Measurements from ENCODE around the gene PDE1C.

Gene PDE1C

GRCh38 chr7:31986878-31987518 is 83.2 kb downstream of the PDE1C start:
- DNase-seq, result no peak

GRCh38 chr7:31982962-31983361 is 87.2 kb downstream of the PDE1C start:
- DNase-seq, result no peak

- DNase-seq, result no peak
These were observed 88.3 kb downstream of the PDE1C start for GRCh38 chr7:31981874-31982390.

GRCh38 chr7:31979690-31980330 is 90.4 kb downstream of the PDE1C start:
- DNase-seq, result no peak

GRCh38 chr7:31975546-31975945 is 94.7 kb downstream of the PDE1C start:
- DNase-seq, result no peak

GRCh38 chr7:31974351-31974750 is 95.9 kb downstream of the PDE1C start:
- no peak for DNase-seq

- DNase-seq, result no peak
These were observed 99.0 kb downstream of the PDE1C start for GRCh38 chr7:31971049-31971667.

- DNase-seq, result no peak
These were observed 99.7 kb downstream of the PDE1C start for GRCh38 chr7:31970501-31970900.

GRCh38 chr7:31963569-31964175 is 106.5 kb downstream of the PDE1C start:
- DNase-seq, result no peak

GRCh38 chr7:31962246-31962645 is 108.0 kb downstream of the PDE1C start:
- no peak for DNase-seq

- DNase-seq, result no peak
These were observed 112.0 kb downstream of the PDE1C start for GRCh38 chr7:31958226-31958625.

GRCh38 chr7:31957756-31958155 is 112.5 kb downstream of the PDE1C start:
- DNase-seq, result no peak

GRCh38 chr7:31957090-31957720 is 113.0 kb downstream of the PDE1C start:
- no peak for DNase-seq

- DNase-seq, result no peak
These were observed 114.6 kb downstream of the PDE1C start for GRCh38 chr7:31955641-31956040.

- DNase-seq, result no peak
These were observed 115.2 kb downstream of the PDE1C start for GRCh38 chr7:31955021-31955420.

- DNase-seq, result no peak
These were observed 115.7 kb downstream of the PDE1C start for GRCh38 chr7:31954500-31954899.

GRCh38 chr7:31953432-31953831 is 116.8 kb downstream of the PDE1C start:
- no peak for DNase-seq

GRCh38 chr7:31950091-31950755 is 120.0 kb downstream of the PDE1C start:
- no peak for DNase-seq

- no peak for DNase-seq
These were observed 122.2 kb downstream of the PDE1C start for GRCh38 chr7:31948029-31948428.

- DNase-seq, result no peak
These were observed 130.0 kb downstream of the PDE1C start for GRCh38 chr7:31940167-31940566.

- DNase-seq, result no peak
These were observed 131.1 kb downstream of the PDE1C start for GRCh38 chr7:31939076-31939475.

- DNase-seq, result no peak
These were observed 131.6 kb downstream of the PDE1C start for GRCh38 chr7:31938650-31939049.

GRCh38 chr7:31937982-31938381 is 132.2 kb downstream of the PDE1C start:
- DNase-seq, result no peak

All from T1000 (cell line).